Hepatocyte (in vitro differentiated cells): ENCODE data around the gene SDF4.

Experiments used
- EZH2 ChIP-seq: fragments of 200-600 bp; sonication (generic); IDR thresholded peaks from 2 replicates; pipeline ENCODE4 v1.6.1; 2016; ENCODE audit warnings: antibody characterized with exemption, mild to moderate bottlenecking, borderline replicate concordance
- EZH2phosphoT487 ChIP-seq: fragments of 200-600 bp; sonication (generic); IDR thresholded peaks from one replicate; pipeline ENCODE4 v1.6.1; 2018; ENCODE audit warnings: antibody characterized with exemption, mild to moderate bottlenecking, low read depth, moderate library complexity; ENCODE audit not compliant: unreplicated experiment, severe bottlenecking
- TF ChIP-seq, protein P1 (sequence below): fragments of 200-600 bp; sonication (generic); IDR thresholded peaks from 2 replicates; pipeline ENCODE4 v1.5.1; 2016; ENCODE audit warnings: antibody characterized with exemption, mild to moderate bottlenecking; ENCODE audit not compliant: poor library complexity

DNA sequence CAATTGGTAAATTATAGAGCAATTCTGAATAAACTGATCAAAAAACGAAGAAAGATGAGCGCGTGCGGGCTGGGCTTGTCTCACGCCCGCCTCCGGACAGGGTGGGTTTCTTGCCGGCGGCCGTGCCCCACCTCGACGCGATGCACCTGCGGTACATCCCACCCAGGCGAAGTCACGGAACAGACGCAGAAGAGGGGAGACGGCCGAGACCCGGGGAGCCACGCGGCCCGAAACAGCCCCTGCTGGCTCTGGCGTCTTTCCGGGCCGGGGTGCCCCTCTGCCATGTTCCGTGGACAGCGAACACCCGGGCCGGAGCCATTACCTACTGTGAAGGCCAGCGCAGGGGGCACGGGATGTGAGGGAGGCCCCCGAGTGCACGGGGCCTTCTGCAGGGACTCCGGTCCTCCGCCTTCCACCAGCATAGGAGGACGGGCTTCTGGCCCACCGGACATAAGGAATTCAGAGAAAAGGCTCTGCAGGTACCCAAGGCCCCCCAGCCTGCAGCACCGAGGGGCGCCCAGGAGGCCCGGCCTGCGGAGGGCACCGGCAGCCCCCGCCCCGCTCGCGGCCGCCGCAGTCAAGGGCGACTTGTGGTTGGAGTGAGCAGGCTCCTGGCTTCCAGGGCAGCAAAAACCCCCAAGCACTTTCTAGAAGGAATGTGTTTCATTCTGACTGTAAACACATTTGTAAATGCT, 22.3 kb upstream of the SDF4 start:
- TF ChIP-seq, protein P1, sequence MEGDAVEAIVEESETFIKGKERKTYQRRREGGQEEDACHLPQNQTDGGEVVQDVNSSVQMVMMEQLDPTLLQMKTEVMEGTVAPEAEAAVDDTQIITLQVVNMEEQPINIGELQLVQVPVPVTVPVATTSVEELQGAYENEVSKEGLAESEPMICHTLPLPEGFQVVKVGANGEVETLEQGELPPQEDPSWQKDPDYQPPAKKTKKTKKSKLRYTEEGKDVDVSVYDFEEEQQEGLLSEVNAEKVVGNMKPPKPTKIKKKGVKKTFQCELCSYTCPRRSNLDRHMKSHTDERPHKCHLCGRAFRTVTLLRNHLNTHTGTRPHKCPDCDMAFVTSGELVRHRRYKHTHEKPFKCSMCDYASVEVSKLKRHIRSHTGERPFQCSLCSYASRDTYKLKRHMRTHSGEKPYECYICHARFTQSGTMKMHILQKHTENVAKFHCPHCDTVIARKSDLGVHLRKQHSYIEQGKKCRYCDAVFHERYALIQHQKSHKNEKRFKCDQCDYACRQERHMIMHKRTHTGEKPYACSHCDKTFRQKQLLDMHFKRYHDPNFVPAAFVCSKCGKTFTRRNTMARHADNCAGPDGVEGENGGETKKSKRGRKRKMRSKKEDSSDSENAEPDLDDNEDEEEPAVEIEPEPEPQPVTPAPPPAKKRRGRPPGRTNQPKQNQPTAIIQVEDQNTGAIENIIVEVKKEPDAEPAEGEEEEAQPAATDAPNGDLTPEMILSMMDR = no peak
- no peak for TF ChIP-seq EZH2phosphoT487
- TF ChIP-seq EZH2 = no peak
